Kidney glomerular epithelial cell (primary cell): ENCODE results near the gene RTF1.

Experiments used
- DNase-seq: peaks from one replicate; lab custom pipeline; 2025; lab: John Stamatoyannopoulos, UW

The RTF1 gene

DNA sequence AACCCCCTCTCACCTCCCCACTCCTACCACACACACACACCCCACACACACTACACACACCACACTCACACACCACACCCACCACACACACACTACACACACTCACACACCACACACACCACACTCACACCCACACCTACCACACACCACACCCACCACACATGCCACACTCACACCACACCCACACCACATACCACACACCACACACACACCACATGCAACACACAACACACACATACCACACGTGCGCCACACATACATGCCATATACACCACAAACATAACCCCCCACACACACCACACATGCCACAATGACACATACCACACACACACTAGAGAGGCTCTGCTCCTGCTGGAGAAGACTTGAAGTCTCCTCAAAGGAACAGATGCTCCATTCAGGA lies 70.9 kb downstream of the RTF1 start:
- DNase-seq: peak; percentile 39

DNA sequence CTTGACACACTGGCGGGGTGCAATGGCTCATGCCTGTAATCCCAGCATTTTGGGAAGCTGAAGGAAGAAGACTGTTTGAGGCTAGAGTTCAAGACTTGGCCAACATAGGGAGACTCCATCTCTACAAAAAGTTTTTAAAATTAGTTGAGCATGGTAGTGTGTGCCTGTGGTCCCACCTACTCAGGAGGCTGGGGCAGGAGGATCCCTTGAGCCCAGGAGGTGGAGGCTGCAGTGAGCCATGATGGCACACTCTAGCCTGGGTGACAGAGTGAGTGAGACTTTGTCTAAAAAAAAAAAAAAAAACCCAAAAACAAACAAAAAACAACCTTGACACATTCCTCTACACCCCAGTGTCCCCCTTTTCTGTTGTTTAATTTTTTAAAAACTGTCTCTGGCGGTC lies 72.7 kb downstream of the RTF1 start:
- DNase-seq: no peak

DNA sequence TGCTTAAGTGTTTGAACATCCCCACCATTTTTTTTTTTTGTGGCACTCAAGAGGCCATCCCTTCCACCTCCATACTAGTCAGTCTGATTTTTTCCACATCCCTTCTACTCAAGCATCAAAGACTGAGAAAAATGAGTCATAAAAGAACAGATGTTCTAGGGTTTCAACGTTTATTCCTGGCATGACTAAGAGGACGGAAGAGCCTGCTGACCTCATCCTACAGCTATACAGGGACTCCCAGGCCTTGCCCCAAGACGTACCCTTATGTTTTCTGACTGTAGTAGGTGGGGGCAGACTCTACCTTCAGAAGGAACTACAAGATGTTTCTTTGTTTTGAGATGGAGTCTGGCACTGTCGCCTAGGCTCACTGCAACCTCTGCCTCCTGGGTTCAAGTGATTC lies 73.5 kb downstream of the RTF1 start:
- DNase-seq: peak; percentile 94

DNA sequence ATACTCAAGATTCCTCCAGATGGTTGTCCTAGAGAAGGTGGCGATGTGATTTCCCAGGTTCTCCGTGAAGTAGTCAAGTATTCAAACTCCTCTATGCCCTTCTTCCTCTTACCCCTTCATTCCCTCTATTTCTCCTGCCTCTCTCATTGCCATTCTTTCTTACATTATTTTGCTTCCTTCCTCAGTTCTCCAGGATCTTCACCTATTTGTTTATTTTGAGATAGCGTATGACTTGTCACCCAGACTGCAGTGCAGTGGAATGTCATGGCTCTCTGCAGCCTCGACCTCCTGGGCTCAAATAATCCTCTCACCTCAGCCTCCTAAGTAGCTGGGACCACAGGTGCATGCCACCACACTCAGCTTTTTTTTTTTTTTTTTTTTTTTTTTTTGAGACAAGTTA lies 75.0 kb downstream of the RTF1 start:
- no peak for DNase-seq

DNA sequence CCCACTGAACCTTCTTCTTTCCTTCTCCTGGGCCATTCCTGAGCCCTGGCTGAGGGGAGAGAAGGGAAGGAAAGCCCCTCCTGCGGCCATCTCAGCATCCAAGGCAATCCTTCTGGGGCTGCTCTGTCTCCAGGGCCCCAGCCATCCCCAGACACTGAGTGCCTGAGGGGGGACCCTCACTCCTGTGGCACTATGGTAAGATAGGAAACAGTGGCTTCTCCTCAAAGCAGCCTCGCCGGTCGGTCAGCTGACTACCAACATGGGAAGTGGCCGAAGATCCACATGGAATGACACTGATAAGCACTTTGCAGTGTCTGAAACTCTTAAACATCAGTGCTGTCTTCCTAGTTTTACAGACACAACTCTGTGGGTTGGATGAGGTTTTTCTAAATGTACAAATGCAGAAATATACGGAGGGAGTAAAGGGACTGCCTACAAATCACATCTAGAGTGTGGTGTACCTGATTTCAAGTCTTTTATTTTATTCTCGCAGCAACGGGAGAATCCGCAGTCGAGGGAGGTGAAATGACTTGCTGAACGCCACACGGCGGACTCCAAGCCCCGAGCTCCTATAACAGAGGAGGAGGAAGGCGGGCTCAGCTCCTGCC lies 75.8 kb downstream of the RTF1 start:
- no peak for DNase-seq

DNA sequence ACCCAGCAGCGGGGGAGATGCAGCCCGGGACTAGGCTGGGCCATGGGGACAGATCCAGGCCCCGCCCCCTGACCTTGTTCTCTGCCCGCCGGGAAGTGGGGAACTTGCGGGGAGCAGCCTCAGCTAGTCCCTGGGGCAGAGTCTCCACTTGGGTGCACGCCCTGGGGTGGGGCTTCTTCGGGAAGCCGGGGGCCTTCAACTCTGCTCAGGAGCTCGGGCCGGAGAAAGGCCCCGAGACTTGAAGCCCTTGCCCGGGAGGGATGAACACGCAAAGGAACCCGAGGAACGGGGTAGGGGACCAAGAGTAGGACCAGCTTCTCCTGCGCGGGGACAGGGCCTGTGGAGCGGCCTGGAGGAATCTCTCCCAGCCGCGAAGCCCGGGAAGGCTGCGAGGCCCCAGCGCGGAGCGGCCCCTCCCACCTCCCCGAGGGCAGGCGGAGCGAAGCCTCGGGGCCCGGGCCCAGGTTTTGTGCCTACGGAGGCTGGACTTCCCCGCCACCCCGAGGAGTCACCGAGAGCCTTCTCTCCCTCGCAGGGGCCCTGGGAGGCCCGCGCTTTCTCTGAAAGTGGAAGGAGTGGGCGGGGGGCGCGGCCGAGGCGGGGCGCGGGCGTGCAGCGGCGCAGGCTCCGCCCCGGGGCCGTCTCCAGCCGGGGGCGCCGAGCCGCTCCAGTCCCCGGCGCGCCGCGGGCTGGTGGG lies 76.5 kb downstream of the RTF1 start, which contains the start of gene ITPKA:
TSS of gene ITPKA (plus strand) at position 670 of the 697 bp plus-strand sequence. CDS start 54 bp downstream, outside the sequence.
- DNase-seq: peak; percentile 41

DNA sequence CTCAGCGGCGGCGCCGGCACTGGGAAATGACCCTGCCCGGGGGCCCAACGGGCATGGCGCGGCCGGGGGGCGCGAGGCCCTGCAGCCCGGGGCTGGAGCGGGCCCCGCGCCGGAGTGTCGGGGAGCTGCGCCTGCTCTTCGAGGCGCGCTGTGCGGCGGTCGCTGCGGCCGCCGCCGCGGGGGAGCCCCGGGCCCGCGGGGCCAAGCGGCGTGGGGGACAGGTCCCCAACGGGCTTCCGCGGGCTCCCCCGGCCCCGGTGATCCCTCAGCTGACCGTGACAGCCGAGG lies 77.0 kb downstream of the RTF1 start:
- DNase-seq: no peak

- DNase-seq: no peak
These were observed 77.5 kb downstream of the RTF1 start for GRCh38 chr15:41494190-41494921.

GRCh38 chr15:41494922-41495735 lies 78.2 kb downstream of the RTF1 start:
- no peak for DNase-seq

DNA sequence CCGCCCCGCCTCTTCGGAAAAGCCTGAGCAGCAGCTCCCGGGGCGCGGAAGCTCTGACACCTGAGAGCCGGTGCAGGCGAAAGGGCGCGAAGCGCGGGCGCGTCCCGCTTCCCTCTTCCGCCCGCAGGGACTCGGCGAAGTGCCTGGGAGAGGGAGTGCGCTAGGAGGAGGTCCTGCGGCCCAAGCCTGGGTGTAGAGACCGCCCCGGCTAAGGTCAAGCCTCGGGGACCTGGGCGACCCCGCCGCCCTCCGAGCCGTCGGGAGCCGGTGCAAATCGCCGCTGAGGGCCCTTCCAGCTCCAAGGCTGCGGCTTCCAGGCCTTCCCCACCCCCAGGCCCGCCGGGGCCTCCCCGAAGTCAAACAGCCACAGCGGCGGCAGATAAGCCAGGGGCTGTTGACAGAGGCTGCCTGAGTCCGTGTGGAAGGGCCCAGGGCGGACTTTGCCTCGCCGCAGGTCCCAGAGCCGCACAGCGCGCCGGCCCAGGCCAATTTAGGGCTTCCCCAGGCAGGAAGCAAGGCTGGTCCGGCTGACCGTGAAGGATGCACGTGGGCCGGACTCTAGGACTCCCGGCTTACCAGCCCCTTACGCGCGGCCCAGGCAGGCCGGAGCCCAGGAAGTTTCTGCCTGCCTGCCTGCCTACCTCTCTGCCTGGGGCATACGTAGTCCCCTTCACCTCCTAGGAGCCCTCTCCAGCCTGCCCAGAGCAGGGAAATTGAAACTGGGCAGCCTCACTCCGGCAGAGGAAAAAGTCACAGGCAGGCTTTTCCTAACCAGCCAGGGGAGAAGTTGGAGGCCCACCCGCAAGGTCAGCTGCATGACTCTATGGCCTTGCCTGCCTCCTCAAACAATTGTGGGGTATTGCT lies 79.1 kb downstream of the RTF1 start:
- DNase-seq: no peak

DNA sequence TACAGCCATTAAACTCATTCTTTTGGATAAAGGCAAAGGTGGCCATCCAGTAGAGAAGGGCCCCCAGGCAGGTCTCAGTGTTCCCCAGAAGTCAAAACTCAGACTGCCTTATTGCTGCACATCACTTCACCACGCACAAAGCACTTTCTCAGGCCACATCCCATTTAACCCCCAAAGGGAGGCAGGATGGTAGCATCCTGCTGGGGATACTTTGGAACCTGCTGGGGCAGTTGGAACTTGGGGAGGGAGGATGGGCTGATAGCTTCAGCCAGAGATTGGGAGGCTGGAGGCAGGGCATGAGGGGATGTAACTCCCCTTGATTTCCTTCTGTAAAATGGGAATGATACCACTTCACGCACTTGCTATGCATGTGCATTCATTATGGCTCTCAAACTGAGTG lies 81.8 kb downstream of the RTF1 start:
- DNase-seq: no peak

DNA sequence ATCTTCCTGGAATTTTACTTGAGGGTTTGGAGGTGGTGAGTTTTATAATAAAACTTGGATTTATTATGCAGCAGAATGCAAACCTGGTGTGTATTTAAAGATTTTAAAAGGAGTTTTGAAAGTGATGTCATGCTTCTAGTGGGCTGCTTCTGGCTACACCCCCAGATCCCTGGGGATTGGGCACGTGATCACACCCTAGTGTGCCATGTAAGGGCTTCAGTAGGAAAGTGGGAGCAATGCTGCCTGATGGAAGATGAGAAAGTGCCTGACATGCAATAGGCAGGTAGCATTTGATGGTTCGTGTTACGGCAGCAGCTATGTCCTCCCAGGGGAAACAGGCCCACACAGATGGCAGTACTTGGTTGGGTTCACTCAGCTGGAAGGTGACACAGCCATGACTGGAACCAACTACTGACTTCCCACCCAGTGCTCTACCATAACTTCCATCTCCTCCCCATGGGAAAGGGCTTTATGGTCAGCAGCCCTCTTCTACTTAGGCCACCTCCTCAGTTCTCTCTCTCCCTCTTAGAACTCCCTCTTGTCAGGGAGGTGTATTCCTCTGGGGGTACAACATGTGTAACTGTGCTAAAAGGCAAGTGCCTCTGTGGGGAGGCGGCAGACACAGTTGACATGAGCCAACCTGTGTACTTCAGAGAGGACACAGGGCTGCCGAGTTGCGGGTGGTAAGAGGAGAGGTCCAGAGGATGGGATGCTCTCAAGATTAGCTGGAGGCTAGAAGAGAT lies 82.4 kb downstream of the RTF1 start:
- no peak for DNase-seq

- DNase-seq: peak; percentile 33
These were observed 84.5 kb downstream of the RTF1 start for GRCh38 chr15:41501191-41501917.

GRCh38 chr15:41501931-41502794 lies 85.3 kb downstream of the RTF1 start:
- DNase-seq: no peak

DNA sequence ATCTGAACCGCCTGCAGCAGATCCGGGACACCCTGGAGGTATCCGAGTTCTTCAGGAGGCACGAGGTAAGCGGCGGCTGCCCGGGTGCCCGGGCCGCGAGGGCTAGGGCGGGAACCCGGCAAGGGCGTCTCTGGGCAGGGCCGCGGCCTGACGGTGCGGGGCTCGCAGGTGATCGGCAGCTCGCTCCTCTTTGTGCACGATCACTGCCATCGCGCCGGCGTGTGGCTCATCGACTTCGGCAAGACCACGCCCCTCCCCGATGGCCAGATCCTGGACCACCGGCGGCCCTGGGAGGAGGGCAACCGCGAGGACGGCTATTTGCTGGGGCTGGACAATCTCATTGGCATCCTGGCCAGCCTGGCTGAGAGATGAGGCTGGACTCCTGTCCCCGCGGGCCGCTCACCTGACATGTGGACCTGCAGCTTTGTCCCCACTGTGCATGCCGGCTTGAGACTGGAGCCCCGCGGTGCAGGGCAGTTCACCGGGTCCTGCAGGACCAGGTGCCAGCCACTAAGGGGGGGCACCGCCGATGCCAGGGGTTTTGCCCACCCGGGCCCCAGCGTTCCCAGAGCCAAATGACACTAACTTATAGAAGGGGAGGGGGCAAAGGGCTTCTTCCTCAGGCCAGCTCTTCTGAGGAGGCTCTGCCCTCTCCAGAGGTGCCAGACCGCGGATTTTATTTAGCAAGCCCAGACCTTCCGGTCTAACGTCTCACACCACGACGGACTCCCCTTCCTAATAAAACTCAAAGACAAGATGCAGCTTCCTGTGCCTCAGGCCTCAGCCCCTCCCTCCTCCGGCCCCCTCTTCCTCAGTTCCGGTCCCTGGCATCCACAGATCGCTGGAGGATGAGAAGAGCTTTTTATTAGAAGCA lies 86.1 kb downstream of the RTF1 start:
- no peak for DNase-seq

GRCh38 chr15:41503669-41504010 lies 86.7 kb downstream of the RTF1 start:
- no peak for DNase-seq

DNA sequence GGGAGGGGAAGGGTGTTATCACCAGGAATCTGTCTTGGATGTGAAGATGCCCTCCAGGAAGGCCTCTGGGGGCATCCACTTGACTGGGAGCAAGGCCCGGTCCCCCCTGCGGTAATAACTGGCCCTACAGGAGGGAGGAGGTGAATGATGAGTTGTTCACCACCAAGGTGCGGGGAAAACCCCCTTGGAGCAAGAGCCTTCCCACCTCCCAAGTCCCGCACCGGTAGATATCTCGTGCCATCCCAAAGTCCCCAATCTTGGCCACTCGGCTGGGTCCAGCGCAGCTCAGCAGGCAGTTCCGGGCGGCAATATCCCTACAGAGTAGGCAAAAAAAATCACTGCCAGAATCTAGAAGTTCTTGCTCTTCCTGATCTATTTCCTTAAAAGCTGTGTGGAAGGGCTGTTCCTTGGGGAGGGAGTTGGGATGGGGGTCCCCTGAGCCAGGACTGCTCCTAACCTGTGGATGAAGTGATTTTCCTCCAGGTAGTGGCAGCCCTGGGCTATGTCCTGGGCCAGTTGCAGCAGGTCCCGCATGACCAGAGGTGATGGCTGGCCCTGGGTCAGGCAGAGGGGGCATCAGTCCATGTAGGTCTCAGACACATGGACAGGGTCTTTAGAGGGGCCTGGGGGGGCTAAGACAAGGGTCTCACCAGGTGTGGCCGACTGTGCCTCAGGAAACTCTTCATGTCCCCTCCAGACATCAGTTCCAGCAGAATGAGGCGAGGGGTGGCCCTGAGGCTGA lies 88.0 kb downstream of the RTF1 start:
- no peak for DNase-seq

- DNase-seq: no peak
These were observed 88.9 kb downstream of the RTF1 start for GRCh38 chr15:41505776-41506175.
